ENCODE data around the gene COMP. TPM values are rescaled to one million over a fixed set of nuclear protein-coding genes. Genes with fewer than 3 reads are reported as not detected.
"Not testable (repeated sequence)": the region's sequence is repeated elsewhere in the genome, so short reads cannot be mapped to it uniquely, and the experiment has no call there.

The COMP gene
- total and polyA plus RNA-seq, 4 donors, result 9.8 to 142 (median 15.1) TPM

DNA sequence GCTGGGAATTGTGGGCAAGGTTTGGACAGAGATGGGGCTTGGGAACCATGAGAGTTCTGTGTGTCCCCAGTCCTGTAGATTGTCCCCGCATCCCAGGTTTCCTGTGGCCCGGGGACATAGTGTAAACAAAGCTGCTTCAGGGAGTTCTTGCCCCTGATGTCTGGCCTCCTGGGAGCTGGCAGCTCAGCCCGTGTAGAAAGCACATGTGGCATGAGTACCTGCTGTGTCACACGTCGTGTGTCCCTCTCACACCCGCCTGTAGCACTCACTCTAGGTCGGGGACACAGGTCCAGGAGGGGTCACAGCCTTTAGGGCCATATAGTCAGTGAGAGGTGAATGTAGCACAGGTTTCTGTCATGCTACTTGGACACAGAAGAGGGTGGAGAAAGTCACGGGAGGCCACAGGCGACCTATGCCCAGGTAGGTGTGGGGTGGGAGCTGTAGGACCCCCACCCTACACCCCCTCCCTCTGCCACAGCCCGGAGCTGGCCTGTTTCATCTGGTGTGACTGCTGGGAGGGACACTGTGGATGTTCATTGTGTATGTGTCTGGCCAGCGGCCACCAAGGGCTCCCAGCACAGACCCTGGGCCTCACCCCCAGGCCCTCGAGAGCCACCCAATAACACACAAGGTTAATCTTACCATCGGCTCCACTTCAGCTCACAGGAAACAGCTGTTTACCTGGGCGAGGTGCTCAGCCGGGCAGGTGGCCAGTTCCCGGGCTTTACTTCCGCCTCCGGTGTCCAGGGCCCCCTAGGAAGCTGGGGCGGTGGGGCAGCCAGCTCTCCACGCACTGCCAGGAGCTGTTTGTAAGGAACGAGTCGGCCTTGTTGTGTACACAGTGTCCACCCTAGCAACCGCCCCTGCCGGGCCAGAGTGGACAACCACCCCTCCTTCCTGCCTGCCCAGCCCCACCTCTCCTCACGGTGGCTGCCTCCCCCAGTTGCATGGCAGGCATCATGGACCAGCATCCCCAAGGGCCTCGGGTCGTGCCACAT is 49.7 kb downstream of the COMP start:
- WGBS, 2 donors, result 73 to 77% methylated on average over 27 of the region's 27 CpGs
- no peak for ATAC-seq (ENCODE audit: low FRiP score)
- DNase-seq, result no peak

DNA sequence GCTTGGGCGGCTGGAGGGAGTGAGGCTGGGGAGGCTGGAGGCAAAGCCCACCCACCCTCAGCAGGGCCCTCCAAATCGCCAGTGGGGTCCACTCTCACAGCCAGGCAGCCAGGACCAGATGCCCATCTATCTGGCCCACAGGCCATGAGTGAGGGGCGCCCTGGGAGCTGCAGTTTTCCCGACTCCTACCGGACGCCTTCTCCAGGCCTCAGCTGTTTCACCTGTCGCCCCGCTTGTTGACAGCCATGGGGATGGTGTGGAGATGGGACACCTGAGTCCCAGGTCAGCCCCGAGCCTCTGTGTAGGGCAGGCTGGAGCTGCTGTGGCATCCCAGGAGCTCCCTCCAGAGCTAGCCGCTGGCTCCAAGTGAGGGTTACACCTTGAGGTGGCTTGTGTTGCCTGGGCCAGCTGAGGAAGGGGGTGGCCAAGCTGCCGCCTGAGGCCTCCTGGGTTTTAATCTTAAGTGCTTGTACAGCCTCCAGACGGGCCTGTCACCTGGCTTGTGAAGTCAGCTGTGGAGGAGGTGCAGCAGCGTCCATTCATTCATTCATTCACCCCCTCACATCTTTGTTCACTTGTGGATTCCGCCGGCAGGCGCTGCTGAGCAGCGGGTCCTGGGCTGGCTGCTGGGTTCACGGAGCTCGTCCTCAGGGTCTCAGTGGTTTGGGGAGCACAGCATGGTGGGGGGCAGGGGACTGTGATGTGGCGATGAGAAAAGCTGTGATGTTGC is 52.0 kb downstream of the COMP start:
- Histone ChIP-seq H3K4me3 (ENCODE audit: low read length in 2 of 2) (no peak overlapping the region), H3K4me1 (ENCODE audit: control insufficient read depth in 1 of 2, insufficient read depth in 2 of 2, low read length in 2 of 2) (no peaks in the 10 kb centered on the region), H3K9me3 (ENCODE audit: control insufficient read depth, low read length) (no peaks in the 10 kb centered on the region), H3K36me3 (ENCODE audit: control insufficient read depth in 1 of 2, insufficient read depth in 2 of 2, low read length in 1 of 2) (no peaks in the 10 kb centered on the region), H3K27me3 (ENCODE audit: control insufficient read depth in 1 of 2, insufficient read depth in 2 of 2, low read length in 1 of 2) (no peaks in the 10 kb centered on the region), H3K27ac (ENCODE audit: low read depth in 1 of 2, low read length in 2 of 2) (no peak overlapping the region)
- WGBS, 2 donors, result 93 to 95% methylated on average over 20 of the region's 20 CpGs
- intact Hi-C loops (cut with DNase I), result no loop called here
- no peak for DNase-seq
- no peak for ATAC-seq (ENCODE audit: low FRiP score)

More for the DNA sequence above, 49.7 kb downstream of the COMP start:
- Histone ChIP-seq H3K4me3 (ENCODE audit: low read length in 2 of 2) (no peak overlapping the region), H3K27me3 (ENCODE audit: control insufficient read depth in 1 of 2, insufficient read depth in 2 of 2, low read length in 1 of 2) (no peaks in the 10 kb centered on the region), H3K27ac (ENCODE audit: low read depth in 1 of 2, low read length in 2 of 2) (no peak overlapping the region), H3K4me1 (ENCODE audit: control insufficient read depth in 1 of 2, insufficient read depth in 2 of 2, low read length in 2 of 2) (no peaks in the 10 kb centered on the region), H3K9me3 (ENCODE audit: control insufficient read depth, low read length) (no peaks in the 10 kb centered on the region), H3K36me3 (ENCODE audit: control insufficient read depth in 1 of 2, insufficient read depth in 2 of 2, low read length in 1 of 2) (no peaks in the 10 kb centered on the region)
- intact Hi-C loops (cut with DNase I), result no loop called here

DNA sequence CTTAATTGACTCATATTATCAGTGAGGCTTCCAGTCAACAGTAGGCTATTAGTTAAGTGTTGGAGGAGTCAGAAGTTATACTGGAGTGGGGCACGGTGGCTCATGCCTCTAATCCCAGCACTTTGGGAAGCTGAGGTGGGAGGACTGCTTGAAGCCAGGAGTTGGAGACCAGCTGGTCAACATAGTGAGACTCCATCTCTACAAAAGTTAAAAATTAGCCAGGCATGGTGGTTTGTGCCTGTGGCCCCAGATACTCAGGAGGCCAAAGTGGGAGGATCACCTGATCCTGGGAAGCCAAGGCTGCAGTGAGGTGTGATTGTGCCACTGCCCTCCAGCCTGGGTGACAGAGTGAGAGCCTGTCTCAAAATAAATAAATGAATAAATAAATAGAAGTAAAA is 53.2 kb downstream of the COMP start:
- H3K27me3 ChIP-seq (ENCODE audit: control insufficient read depth in 1 of 2, insufficient read depth in 2 of 2, low read length in 1 of 2), result no peaks in the 10 kb centered on the region
- DNase-seq (no peak), ATAC-seq (ENCODE audit: low FRiP score) (no peak)
- no peaks in the 10 kb centered on the region for H3K36me3 ChIP-seq (ENCODE audit: control insufficient read depth in 1 of 2, insufficient read depth in 2 of 2, low read length in 1 of 2)
- H3K4me1 ChIP-seq (ENCODE audit: control insufficient read depth in 1 of 2, insufficient read depth in 2 of 2, low read length in 2 of 2), result no peaks in the 10 kb centered on the region
- no peak overlapping the region for H3K4me3 ChIP-seq (ENCODE audit: low read length in 2 of 2)
- H3K9me3 ChIP-seq (ENCODE audit: control insufficient read depth, low read length), result no peaks in the 10 kb centered on the region
- no peak overlapping the region for H3K27ac ChIP-seq (ENCODE audit: low read depth in 1 of 2, low read length in 2 of 2)
- WGBS, 2 donors, result 90 to 93% methylated on average over 1 of the region's 1 CpG
- intact Hi-C loops (cut with DNase I), result no loop called here

DNA sequence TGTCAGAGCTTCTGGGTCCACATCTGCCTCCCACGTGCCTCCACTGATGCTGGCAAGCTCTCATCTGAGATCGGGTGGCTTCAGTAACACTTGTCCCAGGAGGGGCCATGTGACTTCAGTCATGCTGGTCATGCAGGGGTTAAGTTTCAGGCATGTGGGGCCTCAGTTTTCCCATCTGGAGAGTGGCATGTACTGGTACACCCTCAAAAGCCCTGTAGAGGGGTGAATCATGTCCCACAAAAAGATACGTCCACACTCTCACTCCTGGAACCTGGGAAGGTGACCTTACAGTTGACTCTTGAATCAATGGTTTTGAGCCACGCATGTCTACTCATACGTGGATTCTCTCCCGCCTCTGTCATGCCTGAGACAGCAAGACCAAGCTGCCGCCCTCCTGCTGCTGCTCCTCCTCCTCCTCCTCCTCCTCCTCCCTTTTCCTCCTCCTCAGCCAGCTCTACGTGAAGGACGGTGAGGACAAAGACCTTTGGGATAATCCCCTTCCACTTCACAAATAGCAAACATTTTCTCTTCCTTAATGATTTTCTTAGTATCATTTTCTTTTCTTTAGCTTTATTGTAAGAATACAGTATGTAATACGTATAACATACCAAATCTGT is 53.7 kb downstream of the COMP start:
- no peaks in the 10 kb centered on the region for H3K36me3 ChIP-seq (ENCODE audit: control insufficient read depth in 1 of 2, insufficient read depth in 2 of 2, low read length in 1 of 2)
- no peak overlapping the region for H3K4me3 ChIP-seq (ENCODE audit: low read length in 2 of 2)
- no peaks in the 10 kb centered on the region for H3K27me3 ChIP-seq (ENCODE audit: control insufficient read depth in 1 of 2, insufficient read depth in 2 of 2, low read length in 1 of 2)
- WGBS, 2 donors, result 80 to 83% methylated on average over 10 of the region's 10 CpGs
- DNase-seq (no peak), ATAC-seq (ENCODE audit: low FRiP score) (no peak)
- no peaks in the 10 kb centered on the region for H3K4me1 ChIP-seq (ENCODE audit: control insufficient read depth in 1 of 2, insufficient read depth in 2 of 2, low read length in 2 of 2)
- no peak overlapping the region for H3K27ac ChIP-seq (ENCODE audit: low read depth in 1 of 2, low read length in 2 of 2)
- H3K9me3 ChIP-seq (ENCODE audit: control insufficient read depth, low read length), result no peaks in the 10 kb centered on the region
- intact Hi-C loops (cut with DNase I), result no loop called here

DNA sequence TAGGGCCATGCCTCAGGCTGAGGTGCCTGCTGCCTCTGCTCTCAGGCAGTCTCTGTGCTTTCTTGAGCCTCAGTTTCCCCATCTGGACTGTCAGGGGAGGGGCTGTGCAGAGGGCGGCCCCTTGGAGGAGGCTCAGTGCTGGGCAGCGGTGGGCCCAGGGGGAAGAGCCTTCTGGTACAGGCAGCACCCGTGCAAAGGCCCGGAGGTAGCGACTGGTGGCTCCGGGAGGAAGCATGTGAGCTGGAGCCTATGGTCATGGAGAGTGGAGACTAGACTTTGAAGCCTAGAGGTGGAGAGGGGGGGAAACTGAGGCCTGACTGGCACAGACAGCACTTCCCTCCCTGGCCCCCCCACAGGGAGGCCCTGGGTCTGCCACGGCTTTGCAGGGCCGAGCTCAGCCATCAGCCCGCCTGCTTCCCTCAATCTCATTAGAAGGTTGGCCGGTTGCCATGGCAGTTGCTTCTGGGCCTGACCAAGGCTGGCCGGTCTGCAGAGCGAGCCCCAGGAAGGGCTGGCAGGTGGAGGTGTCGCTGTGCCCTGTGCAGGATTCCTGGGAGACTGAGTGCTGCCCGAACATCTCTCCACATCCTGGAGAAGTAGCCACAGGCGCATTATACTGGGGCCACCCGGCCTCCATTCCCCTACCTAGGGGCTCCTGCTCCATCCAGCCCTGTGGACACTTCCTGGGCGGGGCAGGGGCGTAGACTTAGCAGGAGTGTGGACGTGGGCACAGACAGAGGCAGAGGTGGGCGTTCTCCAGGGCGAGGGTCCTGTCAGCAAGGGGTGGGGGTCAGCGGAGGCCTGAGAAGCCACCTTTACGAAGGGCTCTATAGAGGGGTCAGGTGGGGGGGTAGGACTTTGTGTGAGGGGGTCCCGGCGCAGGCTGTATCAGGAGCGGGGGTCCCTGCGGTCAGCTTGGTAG is 54.4 kb downstream of the COMP start:
- 86 to 88% methylated on average over 27 of the region's 27 CpGs for WGBS, 2 donors
- Histone ChIP-seq H3K4me1 (ENCODE audit: control insufficient read depth in 1 of 2, insufficient read depth in 2 of 2, low read length in 2 of 2) (no peaks in the 10 kb centered on the region), H3K27ac (ENCODE audit: low read depth in 1 of 2, low read length in 2 of 2) (no peak overlapping the region), H3K4me3 (ENCODE audit: low read length in 2 of 2) (no peak overlapping the region), H3K36me3 (ENCODE audit: control insufficient read depth in 1 of 2, insufficient read depth in 2 of 2, low read length in 1 of 2) (no peaks in the 10 kb centered on the region), H3K27me3 (ENCODE audit: control insufficient read depth in 1 of 2, insufficient read depth in 2 of 2, low read length in 1 of 2) (no peaks in the 10 kb centered on the region), H3K9me3 (ENCODE audit: control insufficient read depth, low read length) (no peaks in the 10 kb centered on the region)
- intact Hi-C loops (cut with DNase I), result no loop called here
- DNase-seq (no peak), ATAC-seq (ENCODE audit: low FRiP score) (no peak)

DNA sequence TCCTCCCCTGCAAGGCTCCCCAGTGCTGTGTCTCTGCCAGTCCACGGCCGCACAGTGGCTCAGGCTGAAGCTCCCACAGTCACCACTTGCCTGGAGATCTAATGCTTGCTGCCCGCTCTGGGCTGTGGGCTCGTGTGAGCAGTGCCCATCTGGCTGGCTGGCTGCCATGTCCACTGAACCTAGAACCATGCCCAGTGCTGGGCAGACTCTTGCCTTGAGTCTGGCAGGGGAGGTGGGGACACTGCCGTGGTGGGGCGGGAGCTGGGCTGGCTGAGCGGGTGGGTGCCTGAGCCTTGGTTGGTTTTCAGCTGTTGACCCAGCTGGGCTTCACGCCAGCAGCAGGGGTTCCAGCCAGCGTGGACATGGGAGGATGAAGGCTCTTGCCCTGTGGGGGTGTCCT is 55.4 kb downstream of the COMP start:
- DNase-seq (no peak), ATAC-seq (ENCODE audit: low FRiP score) (no peak)
- no peak overlapping the region for H3K27ac ChIP-seq (ENCODE audit: low read depth in 1 of 2, low read length in 2 of 2)
- no peaks in the 10 kb centered on the region for H3K4me1 ChIP-seq (ENCODE audit: control insufficient read depth in 1 of 2, insufficient read depth in 2 of 2, low read length in 2 of 2)
- H3K27me3 ChIP-seq (ENCODE audit: control insufficient read depth in 1 of 2, insufficient read depth in 2 of 2, low read length in 1 of 2), result no peaks in the 10 kb centered on the region
- H3K36me3 ChIP-seq (ENCODE audit: control insufficient read depth in 1 of 2, insufficient read depth in 2 of 2, low read length in 1 of 2), result no peaks in the 10 kb centered on the region
- H3K4me3 ChIP-seq (ENCODE audit: low read length in 2 of 2), result no peak overlapping the region
- intact Hi-C loops (cut with DNase I), result no loop called here
- no peaks in the 10 kb centered on the region for H3K9me3 ChIP-seq (ENCODE audit: control insufficient read depth, low read length)
- WGBS, 2 donors, result 47 to 53% methylated on average over 9 of the region's 9 CpGs

DNA sequence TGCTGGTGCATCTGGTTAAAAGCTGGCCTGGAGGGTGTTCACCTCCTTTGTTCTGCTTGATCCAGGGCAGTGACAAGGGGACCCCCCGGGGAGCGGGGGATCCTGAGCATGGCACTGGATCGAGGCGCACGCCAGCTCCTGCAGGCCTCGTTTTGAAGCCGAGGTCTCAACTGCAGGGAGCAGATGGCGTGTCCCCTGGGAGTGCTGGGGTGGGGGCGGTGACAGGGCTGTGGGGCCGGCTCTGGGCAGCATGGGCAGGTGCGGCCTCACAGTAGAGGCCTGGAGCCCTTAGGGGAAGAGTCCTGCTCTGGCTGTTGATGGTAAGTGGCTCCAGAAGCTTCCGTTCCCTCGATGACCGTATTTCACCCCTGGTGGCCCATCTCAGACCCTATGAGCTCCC is 55.8 kb downstream of the COMP start:
- no peak overlapping the region for H3K27ac ChIP-seq (ENCODE audit: low read depth in 1 of 2, low read length in 2 of 2)
- intact Hi-C loops (cut with DNase I), result no loop called here
- ATAC-seq (ENCODE audit: low FRiP score), result no peak
- no peaks in the 10 kb centered on the region for H3K4me1 ChIP-seq (ENCODE audit: control insufficient read depth in 1 of 2, insufficient read depth in 2 of 2, low read length in 2 of 2)
- no peak for DNase-seq
- no peaks in the 10 kb centered on the region for H3K36me3 ChIP-seq (ENCODE audit: control insufficient read depth in 1 of 2, insufficient read depth in 2 of 2, low read length in 1 of 2)
- WGBS, 2 donors, result 84 to 86% methylated on average over 13 to 14 of the region's 14 CpGs
- H3K4me3 ChIP-seq (ENCODE audit: low read length in 2 of 2), result no peak overlapping the region
- H3K27me3 ChIP-seq (ENCODE audit: control insufficient read depth in 1 of 2, insufficient read depth in 2 of 2, low read length in 1 of 2), result no peaks in the 10 kb centered on the region
- H3K9me3 ChIP-seq (ENCODE audit: control insufficient read depth, low read length), result no peaks in the 10 kb centered on the region

DNA sequence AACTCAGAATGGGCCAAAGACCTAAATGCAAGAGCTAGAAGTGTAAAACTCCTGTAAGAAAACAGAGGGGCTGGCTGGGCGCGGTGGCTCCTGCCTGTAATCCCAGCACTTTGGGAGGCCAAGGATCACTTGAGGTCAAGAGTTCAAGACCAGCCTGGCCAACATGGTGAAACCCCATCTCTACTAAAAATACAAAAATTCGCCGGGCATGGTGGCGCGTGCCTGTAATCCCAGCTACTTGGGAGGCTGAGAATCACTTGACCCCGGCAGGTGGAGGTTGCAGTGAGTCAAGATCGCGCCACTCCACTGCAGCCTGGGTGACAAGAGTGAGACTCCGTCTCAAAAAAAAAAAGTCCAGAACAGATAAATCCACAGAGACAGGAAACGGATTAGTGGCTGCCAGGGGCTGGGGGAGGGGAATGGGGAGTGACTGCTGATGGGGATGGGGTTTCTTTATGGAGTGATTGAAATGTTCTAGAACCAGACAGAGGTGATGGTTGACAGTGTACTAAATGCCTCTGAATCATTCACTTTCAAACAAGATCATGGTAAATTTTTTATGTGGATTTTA is 57.3 kb downstream of the COMP start:
- 90 to 94% methylated on average over 11 of the region's 11 CpGs for WGBS, 2 donors
- H3K36me3 ChIP-seq (ENCODE audit: control insufficient read depth in 1 of 2, insufficient read depth in 2 of 2, low read length in 1 of 2); H3K4me3 ChIP-seq (ENCODE audit: low read length in 2 of 2); H3K27ac ChIP-seq (ENCODE audit: low read depth in 1 of 2, low read length in 2 of 2); H3K9me3 ChIP-seq (ENCODE audit: control insufficient read depth, low read length); intact Hi-C loops (cut with DNase I); DNase-seq; ATAC-seq (ENCODE audit: low FRiP score); H3K27me3 ChIP-seq (ENCODE audit: control insufficient read depth in 1 of 2, insufficient read depth in 2 of 2, low read length in 1 of 2); H3K4me1 ChIP-seq (ENCODE audit: control insufficient read depth in 1 of 2, insufficient read depth in 2 of 2, low read length in 2 of 2): not testable (repeated sequence)
